SH-SY5Y (cell line): ENCODE results near the gene TRIM67.

Experiments used
- GATA2 ChIP-seq: IDR thresholded peaks from 2 replicates; pipeline ENCODE4 v1.6.1; 2011; ENCODE audit warnings: mild to moderate bottlenecking, low read depth, low read length
- GATA3 ChIP-seq: IDR thresholded peaks from 2 replicates; pipeline ENCODE4 v1.6.1; 2011; ENCODE audit warnings: low read depth, mild to moderate bottlenecking, low read length, moderate library complexity

TRIM67 gene

DNA sequence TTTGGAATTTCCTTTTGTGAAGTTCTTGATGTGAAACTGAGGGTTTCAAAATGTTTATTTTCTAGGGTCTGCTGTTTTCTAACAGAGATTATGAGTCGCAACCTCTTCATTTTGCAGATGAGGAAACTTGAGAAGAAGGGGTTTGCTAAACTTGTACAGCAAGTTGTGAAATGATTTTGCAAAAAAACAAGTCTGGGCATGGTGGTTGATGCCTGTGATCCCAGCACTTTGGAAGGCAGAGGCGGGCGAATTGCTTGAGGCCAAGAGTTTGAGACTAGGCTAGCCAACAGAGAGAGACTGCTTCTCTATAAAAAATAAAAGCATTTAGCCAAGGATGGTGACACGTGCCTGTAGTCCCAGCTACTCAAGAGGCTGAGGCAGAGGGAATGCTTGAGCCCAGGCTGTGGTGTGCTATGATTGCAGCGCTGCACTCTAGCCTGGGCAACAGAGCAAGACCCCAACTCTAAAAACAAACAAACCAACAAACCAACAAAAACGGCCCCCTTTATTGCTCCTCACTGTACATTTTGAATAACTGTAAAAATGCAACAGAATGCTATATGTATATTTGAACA is 9.9 kb downstream of the TRIM67 start:
- TF ChIP-seq GATA3 (no peak), GATA2 (no peak)

DNA sequence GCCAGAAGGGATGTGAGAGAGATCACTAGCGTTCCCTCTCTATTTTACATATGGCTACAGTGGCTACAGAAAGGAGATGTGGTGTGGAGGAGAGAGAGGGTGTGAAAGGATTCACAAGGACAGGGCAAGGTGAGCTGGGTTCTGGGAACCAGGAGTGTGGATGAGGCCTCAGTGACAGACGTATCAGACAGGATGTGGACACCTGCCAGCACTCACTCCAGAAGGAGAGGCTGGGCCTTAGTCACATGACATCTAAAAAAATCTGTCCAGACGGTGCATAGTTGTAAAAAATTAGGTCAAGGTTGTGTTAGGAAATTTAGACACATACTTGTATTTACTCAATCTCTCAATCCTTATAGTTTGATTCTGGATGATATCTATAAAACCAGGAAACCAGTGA is 10.6 kb downstream of the TRIM67 start:
- no peak for TF ChIP-seq GATA3
- TF ChIP-seq GATA2, result no peak

DNA sequence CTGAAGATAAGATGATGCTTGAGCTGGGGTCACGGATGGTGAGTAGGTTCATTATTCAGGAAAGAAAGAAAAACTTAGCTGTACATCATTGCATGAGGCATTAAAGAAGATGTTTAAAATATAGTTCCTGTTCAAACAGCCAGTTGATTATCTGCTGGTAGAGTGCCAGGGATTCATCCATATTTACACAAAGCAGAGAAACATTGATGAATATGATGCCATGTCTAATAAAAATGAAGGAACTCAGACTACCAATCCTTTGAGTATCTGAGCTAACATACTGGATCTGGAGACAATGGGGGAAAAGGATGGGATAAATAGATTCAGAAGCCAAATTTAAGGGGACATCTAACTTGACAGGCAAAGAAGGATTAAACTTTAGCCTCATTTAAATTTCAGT is 14.6 kb downstream of the TRIM67 start:
- TF ChIP-seq GATA2 (no peak), GATA3 (no peak)

DNA sequence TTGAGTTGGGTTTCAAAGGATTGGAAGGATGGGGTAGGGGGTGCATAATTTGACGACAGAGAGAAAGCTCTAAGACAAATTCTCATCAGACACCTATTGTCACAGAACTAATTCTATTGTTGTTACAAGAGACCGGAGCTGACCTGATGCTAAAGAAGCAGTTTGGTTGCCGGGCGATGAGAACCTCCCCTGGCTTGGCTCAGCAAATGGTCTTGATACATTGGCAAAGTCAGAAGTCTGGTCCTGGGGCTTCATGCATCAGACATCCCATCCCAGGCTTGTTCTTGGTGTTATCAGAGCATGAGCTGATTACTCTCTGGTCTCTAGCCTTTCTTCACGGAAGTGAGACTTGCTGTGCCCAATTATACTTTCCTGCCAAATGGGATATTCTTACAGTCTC is 15.4 kb downstream of the TRIM67 start:
- TF ChIP-seq GATA3 (no peak), GATA2 (no peak)

DNA sequence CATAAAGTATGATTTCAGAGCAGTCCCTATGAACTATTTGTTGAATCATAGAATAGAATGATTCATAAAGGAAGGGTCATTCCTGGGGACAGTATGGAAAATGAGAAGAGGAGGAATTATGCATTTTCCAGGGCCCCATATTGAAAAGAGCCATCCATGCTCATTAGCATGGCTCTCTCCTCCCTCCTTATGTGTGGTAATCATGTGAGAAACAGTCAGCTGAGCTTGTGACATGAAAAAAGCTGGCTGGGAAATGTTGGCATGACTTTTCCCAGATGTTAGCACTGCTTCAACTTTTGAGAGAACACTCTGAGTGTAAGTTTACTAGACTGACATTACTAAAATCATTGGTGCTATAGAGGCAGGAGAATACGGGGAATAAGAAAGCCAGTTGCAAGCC is 16.1 kb downstream of the TRIM67 start:
- no peak for TF ChIP-seq GATA2

DNA sequence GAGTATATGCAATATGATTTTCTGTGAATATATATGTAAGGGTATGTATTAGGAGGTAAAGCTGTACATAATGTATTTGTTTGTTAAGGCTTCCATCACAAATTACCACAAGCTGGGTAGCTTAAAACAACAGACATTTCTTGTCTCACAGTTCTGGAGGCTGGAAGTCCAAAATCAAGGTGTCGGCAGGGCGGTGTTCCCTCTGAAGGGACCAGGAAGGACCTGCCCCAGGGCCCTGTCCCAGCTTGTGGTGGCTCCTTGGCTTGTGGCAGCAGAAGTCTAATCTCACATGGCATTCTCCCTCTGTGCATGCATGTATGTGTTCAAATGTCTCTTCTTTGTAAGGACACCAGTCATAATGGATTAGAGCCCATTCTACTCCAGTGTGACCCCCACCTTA is 17.1 kb downstream of the TRIM67 start:
- TF ChIP-seq GATA3 (no peak), GATA2 (no peak)

DNA sequence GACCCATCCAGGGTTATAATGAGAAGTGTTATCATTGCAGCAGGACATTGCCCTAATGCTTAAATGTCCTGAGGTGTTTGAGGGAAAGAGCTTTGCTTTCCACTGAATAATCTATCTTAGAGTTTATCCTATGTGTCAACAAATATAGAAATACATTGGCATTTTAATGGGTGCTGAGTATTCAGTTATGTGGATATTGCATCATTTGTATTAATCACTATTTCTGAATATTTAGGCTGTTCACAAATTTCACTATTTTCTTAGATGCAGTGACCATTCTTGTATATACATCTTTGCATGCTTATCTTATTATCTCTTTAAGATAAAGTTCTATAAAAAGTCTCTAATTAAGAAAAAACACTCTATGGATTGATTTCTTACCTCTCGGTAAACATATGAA is 18.2 kb downstream of the TRIM67 start:
- TF ChIP-seq GATA3 (no peak), GATA2 (no peak)

DNA sequence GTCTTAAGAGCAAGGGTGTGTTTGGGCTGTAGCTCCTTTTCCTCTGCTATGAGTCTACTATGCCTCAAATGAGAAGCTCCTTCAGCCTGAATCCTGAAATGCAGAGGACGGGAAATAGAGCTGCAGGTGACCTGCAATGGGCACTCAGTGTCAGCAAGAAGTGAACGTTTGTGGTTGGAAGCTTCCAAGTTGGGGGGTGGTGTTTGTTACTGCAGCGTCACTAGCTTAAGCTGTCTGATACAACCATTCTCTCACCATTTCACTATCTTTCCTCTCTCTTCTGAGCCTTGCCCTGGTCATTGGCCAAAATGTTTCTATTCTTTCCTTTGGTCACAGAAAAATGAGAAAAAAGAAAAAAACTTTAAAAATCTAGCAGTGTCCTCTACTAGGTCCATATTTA is 19.4 kb downstream of the TRIM67 start:
- TF ChIP-seq GATA2 (no peak), GATA3 (no peak)

DNA sequence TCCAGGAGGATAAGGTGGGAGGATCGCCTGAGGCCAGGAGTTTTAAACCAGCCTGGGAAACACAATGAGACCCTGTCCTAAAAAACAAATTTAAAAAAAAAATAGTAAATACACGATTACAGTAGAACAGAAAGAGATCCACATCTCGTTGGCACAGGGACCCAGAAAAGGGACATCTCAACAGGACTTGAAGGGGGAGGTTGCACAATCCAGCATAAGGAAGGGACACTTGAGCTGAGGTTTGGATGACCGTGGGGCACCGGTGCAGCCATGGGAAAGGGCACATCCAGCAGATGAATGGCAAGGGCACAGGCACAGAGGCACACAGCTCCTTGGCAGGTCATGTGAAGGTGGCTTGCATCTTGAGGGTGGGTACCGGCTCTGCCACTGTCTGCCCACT is 20.5 kb downstream of the TRIM67 start:
- TF ChIP-seq GATA2 (no peak), GATA3 (no peak)

DNA sequence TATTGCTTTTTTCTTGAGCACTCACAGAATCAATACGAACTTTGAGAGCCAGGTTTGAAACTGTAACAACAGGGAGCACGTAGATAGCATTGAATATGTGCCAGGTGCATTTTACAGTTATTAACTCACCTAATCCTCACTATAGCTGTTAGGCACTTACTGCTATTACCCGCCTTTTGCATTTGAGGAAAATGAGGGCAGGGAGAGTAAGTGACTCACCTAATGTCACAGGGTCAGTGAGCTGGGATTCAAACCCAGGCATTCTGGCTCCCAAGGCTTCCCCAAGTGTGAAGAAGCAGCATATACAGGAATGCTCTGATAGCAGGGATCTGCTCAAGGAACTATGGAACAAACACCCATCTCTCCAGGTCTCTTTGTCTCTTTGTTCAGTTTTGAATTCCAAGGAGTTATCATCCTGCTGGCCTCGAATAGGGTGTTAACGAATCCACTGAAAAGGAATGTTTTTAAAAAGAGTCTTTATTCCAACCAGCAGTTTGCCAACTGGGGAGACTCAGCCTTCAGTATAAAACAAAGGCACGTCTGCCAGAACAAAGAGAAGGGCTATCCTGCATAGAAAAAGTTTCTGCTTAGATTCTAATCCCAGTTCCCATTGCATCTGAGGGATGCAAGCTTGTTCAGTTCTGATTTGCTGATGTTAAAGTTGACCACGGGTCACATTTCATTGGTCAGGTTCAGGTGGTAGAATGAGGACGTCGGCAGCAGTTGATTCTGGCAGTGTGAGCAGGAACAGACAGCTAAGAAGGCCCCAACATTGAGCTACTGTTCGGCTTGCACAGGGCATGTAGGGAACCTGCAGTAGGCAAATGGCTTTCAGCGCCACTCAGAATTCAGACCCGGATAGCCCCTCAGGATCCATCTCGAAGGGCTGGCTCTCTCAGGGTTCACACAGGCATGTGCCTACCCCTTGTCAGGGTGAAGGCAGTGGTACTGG is 22.1 kb downstream of the TRIM67 start:
- TF ChIP-seq GATA3, result no peak
- no peak for TF ChIP-seq GATA2

DNA sequence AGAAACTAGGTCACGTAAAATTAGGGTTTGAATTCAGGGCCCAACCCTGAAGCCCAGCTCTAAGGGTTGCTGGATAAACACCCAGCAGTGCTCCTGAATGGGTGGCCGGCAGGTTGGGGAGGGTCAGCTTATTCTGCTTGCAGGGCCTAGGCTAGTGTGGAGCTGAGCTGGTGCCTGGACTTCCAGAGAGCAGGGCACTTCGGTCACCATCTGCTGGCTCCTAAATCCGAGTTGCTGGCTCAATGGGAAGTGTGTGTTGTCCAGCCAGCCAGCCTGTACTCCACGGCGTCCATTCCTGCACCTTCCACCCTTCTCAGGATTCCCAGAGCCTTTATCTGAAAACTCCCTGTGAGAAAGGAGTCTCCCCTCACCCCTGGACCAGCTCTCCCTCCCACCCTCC is 23.0 kb downstream of the TRIM67 start:
- no peak for TF ChIP-seq GATA3
- no peak for TF ChIP-seq GATA2

DNA sequence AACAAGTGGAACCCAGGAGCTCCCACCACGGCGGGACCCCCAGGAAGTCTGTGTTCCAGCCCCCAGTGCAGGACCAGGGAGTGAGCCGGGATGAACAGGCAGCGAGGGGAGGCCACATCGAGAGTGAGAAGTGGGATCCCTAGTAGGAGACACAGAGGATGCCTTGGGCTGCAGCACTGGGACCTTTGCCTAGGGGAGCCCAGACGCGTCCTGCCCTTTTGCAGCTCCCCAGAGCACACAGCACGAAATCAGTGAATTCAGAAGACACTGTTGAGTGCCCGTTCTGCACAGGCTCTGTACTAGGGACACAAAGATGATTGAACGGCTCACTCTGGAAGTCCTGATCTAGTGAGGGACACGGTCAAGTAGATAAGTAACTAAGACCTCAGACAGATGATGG is 23.5 kb downstream of the TRIM67 start:
- TF ChIP-seq GATA3 (no peak), GATA2 (no peak)

DNA sequence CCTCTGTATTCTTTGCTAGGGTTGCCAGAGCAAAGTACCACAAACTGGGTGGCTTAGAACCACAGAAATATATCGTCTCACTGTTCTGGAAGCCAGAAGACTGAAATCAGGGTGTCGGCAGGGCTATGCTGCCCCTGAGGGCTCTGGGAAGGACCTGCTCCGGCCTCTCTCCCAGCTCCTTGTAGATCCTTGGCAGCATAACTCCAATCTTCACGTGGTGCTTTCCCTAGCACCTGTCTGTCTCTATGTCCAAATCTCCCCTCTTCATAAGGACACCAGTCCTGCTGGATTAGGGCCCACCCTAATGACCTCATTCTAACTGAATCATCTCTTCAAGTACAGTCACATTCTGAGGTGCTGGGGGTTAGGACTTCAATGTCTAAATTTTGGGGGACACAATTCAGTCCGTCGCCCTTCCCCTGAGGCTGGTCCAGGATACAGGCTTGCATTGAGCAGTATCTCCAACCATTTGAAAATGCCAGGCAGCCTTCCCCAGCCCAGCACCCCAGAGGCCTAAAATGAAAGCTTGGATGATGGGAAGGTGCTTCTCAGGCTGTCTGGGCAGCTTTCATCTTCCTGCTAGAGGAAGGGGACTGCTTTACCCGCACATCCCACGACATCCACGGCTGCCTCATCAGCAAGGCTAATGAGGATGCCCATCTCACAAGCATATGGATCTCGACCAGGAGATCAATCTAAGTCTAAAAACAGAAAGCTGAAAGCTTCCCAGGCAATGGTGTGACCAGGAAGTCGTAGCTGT is 24.7 kb downstream of the TRIM67 start:
- TF ChIP-seq GATA2 (no peak), GATA3 (no peak)

DNA sequence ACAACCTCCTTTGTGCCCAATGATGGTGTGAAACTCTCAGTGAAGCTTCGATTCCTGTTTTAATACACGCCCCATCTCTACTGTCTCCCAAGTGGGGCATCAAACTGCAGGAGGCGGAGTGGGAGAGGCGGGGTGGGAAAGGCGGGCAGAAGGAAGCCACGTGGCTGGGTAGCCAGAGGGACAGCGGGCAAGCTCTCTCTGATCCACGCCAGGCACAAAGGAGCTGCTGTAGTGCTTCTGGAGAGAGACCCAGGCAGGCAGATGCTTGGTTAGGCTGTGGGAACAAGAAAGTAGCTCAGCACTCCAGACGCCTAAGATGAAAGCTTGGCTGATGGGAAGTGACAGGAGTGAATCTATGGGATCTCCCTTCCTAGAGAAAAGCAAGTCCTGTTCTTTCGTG is 25.7 kb downstream of the TRIM67 start:
- TF ChIP-seq GATA3 (no peak), GATA2 (no peak)
